Astrocyte (in vitro differentiated cells and primary cell): Measurements from ENCODE around the gene NOS1.

ENCODE experiments used
- CTCF ChIP-seq: IDR thresholded peaks from 2 replicates; pipeline ENCODE4 v1.5.1; 2011; ENCODE audit warnings: low read depth, mild to moderate bottlenecking, inconsistent platforms, low read length, moderate library complexity; ENCODE audit not compliant: insufficient read depth
- EZH2 ChIP-seq: IDR thresholded peaks from 2 replicates; pipeline ENCODE4 v1.6.1; 2012; ENCODE audit warnings: mild to moderate bottlenecking, low read length, inconsistent platforms; ENCODE audit not compliant: insufficient read depth

GRCh38 chr12:117409286-117409685, 47.9 kb upstream of the NOS1 start:
- no peak for TF ChIP-seq CTCF
- TF ChIP-seq EZH2: no peak
